B cell (primary cell): ENCODE measurements around the gene STX8. TPM values are rescaled to one million over a fixed set of nuclear protein-coding genes. Genes with fewer than 3 reads are reported as not detected.

Source experiments
- ATAC-seq: fragments of 200-7000 bp; cut with Tn5 transposase; one replicate; pipeline ENCODE4 v1.10.0; 2021; ENCODE audit warnings: low read depth, mild to moderate bottlenecking, moderate number of reproducible peaks, moderate library complexity
- CTCF ChIA-PET: fragments of 350-600 bp; sonication (Branson Sonifier 250); formaldehyde crosslinking; loops from one replicate; lab custom pipeline; 2021; ENCODE audit warnings: antibody characterized with exemption, inconsistent platforms; lab: Charles Lee
- POLR2A ChIA-PET: fragments of 350-600 bp; sonication (Branson Sonifier 250); formaldehyde crosslinking; loops from one replicate; lab custom pipeline; 2021; ENCODE audit warnings: antibody characterized with exemption; lab: Charles Lee
- DNase-seq: peaks from one replicate; pipeline ENCODE4 v3.0.0; 2013
- H2AFZ ChIP-seq: 2 replicates; pipeline ENCODE4 v1.6.1; 2012; ENCODE audit warnings: mild to moderate bottlenecking, low read depth, low read length; ENCODE audit not compliant: insufficient read depth, poor library complexity, severe bottlenecking
- H3K27ac ChIP-seq, 2 donors: 1 replicate in 1 of 2; 2 replicates in 1 of 2; pipeline ENCODE4 v1.5.1; 2012 to 2013; ENCODE audit warnings: low read length in 2 of 2, mild to moderate bottlenecking in 2 of 2, moderate library complexity in 1 of 2
- H3K27me3 ChIP-seq, 4 experiments: fragments of 200-600 bp in 1 of 4; sonication (generic) in 1 of 4; replicated peaks in 1 of 4; 1 replicate in 2 of 4; 2 replicates in 2 of 4; pipeline versions ENCODE4 v1.6.1 to v1.7.0; 2013 to 2016; ENCODE audit warnings: low read length in 3 of 4, mild to moderate bottlenecking in 2 of 4, mixed read lengths in 1 of 4, moderate library complexity in 1 of 4; ENCODE audit not compliant: insufficient read depth in 4 of 4, control insufficient read depth in 3 of 4; ENCODE audit errors: control extremely low read depth in 1 of 4
- H3K36me3 ChIP-seq, 2 experiments: replicated peaks in 1 of 2; 1 replicate in 1 of 2; 2 replicates in 1 of 2; pipeline versions ENCODE4 v1.6.1 to v1.7.1; 2013; ENCODE audit warnings: low read length in 1 of 2; ENCODE audit not compliant: insufficient read depth in 2 of 2, control insufficient read depth in 1 of 2; ENCODE audit errors: control extremely low read depth in 1 of 2, extremely low read depth in 1 of 2
- H3K4me1 ChIP-seq, 2 donors: fragments of 200-600 bp in 1 of 2; sonication (generic) in 1 of 2; 1 replicate in 1 of 2; 2 replicates in 1 of 2; pipeline versions ENCODE4 v1.5.1 to v1.6.1; 2013 to 2017; ENCODE audit warnings: low read length in 2 of 2; ENCODE audit not compliant: control insufficient read depth in 2 of 2, insufficient read depth in 2 of 2
- H3K4me2 ChIP-seq: replicated peaks from 2 replicates; pipeline ENCODE3; 2012; ENCODE audit warnings: mild to moderate bottlenecking, low read depth, low read length; ENCODE audit not compliant: poor library complexity, severe bottlenecking
- H3K4me3 ChIP-seq, 5 experiments: fragments of 200-600 bp in 1 of 5; sonication (generic) in 1 of 5; 1 replicate in 3 of 5; 2 replicates in 2 of 5; pipeline versions ENCODE4 v1.5.1 to v1.7.0; 2011 to 2016; ENCODE audit warnings: low read length in 4 of 5, mild to moderate bottlenecking in 4 of 5, low read depth in 2 of 5, control low read depth in 1 of 5, moderate library complexity in 1 of 5; ENCODE audit not compliant: insufficient read depth in 1 of 5; ENCODE audit errors: control extremely low read depth in 1 of 5, extremely low read depth in 1 of 5
- H3K79me2 ChIP-seq: fragments of 200-600 bp; sonication (generic); one replicate; pipeline ENCODE4 v1.6.0; 2016; ENCODE audit warnings: low read length; ENCODE audit not compliant: control insufficient read depth, insufficient read depth
- H3K9ac ChIP-seq: fragments of 200-600 bp; sonication (generic); 2 replicates; pipeline ENCODE4 v1.6.1; 2017; ENCODE audit warnings: mild to moderate bottlenecking, low read length, moderate library complexity
- H3K9me3 ChIP-seq, 3 donors: one replicate each; pipeline versions ENCODE4 v1.6.1 to v1.7.1; 2013; ENCODE audit warnings: low read length in 2 of 3; ENCODE audit not compliant: control insufficient read depth in 2 of 3, insufficient read depth in 1 of 3; ENCODE audit errors: control extremely low read depth in 1 of 3
- H4K20me1 ChIP-seq: 2 replicates; pipeline ENCODE4 v1.6.0; 2012; ENCODE audit warnings: mild to moderate bottlenecking, low read length; ENCODE audit not compliant: insufficient read depth, control insufficient read depth, poor library complexity, severe bottlenecking
- H3K27ac Mint-ChIP-seq: one replicate; pipeline ENCODE4 v1.8.0; 2021; ENCODE audit warnings: mixed read lengths
- H3K27me3 Mint-ChIP-seq: one replicate; pipeline ENCODE4 v1.8.0; 2021; ENCODE audit warnings: mixed read lengths
- H3K4me1 Mint-ChIP-seq: one replicate; pipeline ENCODE4 v1.8.0; 2021; ENCODE audit warnings: mixed read lengths
- H3K4me3 Mint-ChIP-seq: one replicate; pipeline ENCODE4 v1.8.0; 2021; ENCODE audit warnings: mixed read lengths
- H3K9me3 Mint-ChIP-seq: one replicate; pipeline ENCODE4 v1.8.0; 2022; ENCODE audit warnings: mixed read lengths; ENCODE audit not compliant: insufficient read depth
- EZH2 ChIP-seq: IDR thresholded peaks from 2 replicates; pipeline ENCODE4 v1.6.1; 2012; ENCODE audit warnings: borderline replicate concordance, low read depth, mild to moderate bottlenecking, moderate library complexity, low read length; ENCODE audit not compliant: insufficient read depth, poor library complexity, severe bottlenecking
- WGBS: methylation state at CpG from one replicate; pipeline ENCODE4 v1.1.5; 2013; ENCODE audit warnings: missing lambda C conversion rate; ENCODE audit not compliant: insufficient coverage; 5-methylcytosine and 5-hydroxymethylcytosine counted together
- intact Hi-C: fragments of 100-400 bp; cut with micrococcal nuclease; formaldehyde crosslinking; loops from one replicate; pipeline ENCODE4 v1.10.0; 2022
- polyA plus RNA-seq: library from polyadenylated mRNA; depleted of rRNA; stranded (reverse); fragments of >200 nt; gene quantifications from 2 replicates; pipeline ENCODE4 v1.2.3, GENCODE V29; 2012
- total RNA-seq, 2 donors: library from RNA; stranded (reverse); fragments of 120-200 nt in 1 of 2; gene quantifications; 1 replicate in 1 of 2; 2 replicates in 1 of 2; pipeline versions ENCODE4 v1.2.3 to v1.2.4, GENCODE V29; 2013 to 2022
- TF ChIP-seq, protein P1 (sequence below): fragments of 200-600 bp; IDR thresholded peaks from one replicate; pipeline ENCODE4 v1.8.0; 2022; ENCODE audit warnings: antibody characterized with exemption, mild to moderate bottlenecking

STX8 gene
- total and polyA plus RNA-seq, 2 donors (not counting 1 experiment from before 2014, with no cell fraction given), result 35.8 to 61.5 TPM

DNA sequence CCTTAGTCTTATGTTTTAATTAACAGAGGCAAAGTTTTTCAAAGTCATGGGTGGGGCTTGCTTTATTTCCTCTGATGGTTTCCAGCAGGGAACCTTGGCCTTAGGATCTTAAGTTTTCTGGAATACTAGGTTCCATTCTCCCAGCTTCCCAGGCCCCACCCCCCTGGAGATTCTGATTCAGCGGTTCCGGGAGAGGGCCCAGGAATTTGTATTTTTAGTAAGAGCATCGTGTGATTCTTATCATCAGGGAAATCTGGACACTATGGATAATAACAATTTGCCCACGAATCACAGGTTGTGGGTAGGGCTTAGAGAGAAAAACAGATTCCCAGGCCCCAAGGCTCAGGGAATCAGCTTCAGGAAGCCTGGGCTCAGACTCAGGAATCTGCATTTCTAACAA lies 290.7 kb downstream of the STX8 start:
- Mint-ChIP-seq H3K9me3 (no peaks in the 10 kb centered on the region), H3K27ac (no peak overlapping the region), H3K4me3 (no peak overlapping the region), H3K4me1 (peaks cover 11% of the 10 kb centered on the region), H3K27me3 (no peaks in the 10 kb centered on the region)
- Histone ChIP-seq H3K27me3 (no peaks in the 10 kb centered on the region), H3K9me3 (no peaks in the 10 kb centered on the region), H2AFZ (no peak overlapping the region), H3K9ac (no peak overlapping the region), H4K20me1 (no peaks in the 10 kb centered on the region), H3K27ac (no peak overlapping the region), H3K4me1 (peaks cover 4 to 5% of the 10 kb centered on the region in 2 donors), H3K4me3 (no peak overlapping the region), H3K36me3 (no peaks in the 10 kb centered on the region), H3K4me2 (no peak overlapping the region), H3K79me2 (peaks cover 12% of the 10 kb centered on the region)
- CTCF ChIA-PET, result no interaction called here
- WGBS, result 95% methylated on average over 3 of the region's 4 CpGs
- POLR2A ChIA-PET, result no interaction called here
- TF ChIP-seq EZH2, result no peak
- ATAC-seq, result no peak
- DNase-seq, result no peak
- intact Hi-C loops, result no loop called here

DNA sequence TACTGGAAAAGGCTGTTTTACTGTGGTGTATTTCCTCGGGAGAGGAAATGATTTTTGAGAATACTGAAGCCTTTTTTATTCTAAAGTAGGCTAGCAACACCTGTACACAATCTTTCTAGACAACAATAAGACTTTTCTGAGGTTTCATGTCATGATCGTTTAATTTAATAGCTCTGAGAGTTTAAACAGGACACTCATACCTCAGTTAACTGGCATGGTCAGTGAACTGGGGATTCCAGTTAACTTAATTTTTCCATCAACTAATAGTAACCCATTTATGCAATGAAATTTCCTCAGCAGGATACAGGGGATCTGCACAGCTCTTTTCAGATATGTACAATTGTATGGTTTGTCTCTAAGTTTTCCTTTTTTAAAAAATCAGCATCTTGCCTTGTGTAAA lies 291.7 kb downstream of the STX8 start:
- H3K4me3 ChIP-seq, result no peak overlapping the region
- DNase-seq, result no peak
- H3K36me3 ChIP-seq, result no peaks in the 10 kb centered on the region
- ChIA-PET POLR2A (no interaction called here), CTCF (no interaction called here)
- no CpG with 5 or more reads among the region's 2 CpGs for WGBS
- no peak for ATAC-seq
- no peaks in the 10 kb centered on the region for H3K9me3 ChIP-seq
- peaks cover under 1% of the 10 kb centered on the region for H3K4me1 Mint-ChIP-seq
- no peaks in the 10 kb centered on the region for H3K27me3 ChIP-seq
- H3K4me3 Mint-ChIP-seq, result no peak overlapping the region
- no peaks in the 10 kb centered on the region for H3K9me3 Mint-ChIP-seq
- intact Hi-C loops, result no loop called here
- H2AFZ ChIP-seq, result no peak overlapping the region
- H3K9ac ChIP-seq, result no peak overlapping the region
- no peak for TF ChIP-seq EZH2
- TF ChIP-seq, protein P1, sequence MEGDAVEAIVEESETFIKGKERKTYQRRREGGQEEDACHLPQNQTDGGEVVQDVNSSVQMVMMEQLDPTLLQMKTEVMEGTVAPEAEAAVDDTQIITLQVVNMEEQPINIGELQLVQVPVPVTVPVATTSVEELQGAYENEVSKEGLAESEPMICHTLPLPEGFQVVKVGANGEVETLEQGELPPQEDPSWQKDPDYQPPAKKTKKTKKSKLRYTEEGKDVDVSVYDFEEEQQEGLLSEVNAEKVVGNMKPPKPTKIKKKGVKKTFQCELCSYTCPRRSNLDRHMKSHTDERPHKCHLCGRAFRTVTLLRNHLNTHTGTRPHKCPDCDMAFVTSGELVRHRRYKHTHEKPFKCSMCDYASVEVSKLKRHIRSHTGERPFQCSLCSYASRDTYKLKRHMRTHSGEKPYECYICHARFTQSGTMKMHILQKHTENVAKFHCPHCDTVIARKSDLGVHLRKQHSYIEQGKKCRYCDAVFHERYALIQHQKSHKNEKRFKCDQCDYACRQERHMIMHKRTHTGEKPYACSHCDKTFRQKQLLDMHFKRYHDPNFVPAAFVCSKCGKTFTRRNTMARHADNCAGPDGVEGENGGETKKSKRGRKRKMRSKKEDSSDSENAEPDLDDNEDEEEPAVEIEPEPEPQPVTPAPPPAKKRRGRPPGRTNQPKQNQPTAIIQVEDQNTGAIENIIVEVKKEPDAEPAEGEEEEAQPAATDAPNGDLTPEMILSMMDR, result no peak
- H3K79me2 ChIP-seq, result peaks cover 12% of the 10 kb centered on the region
- H4K20me1 ChIP-seq, result no peaks in the 10 kb centered on the region
- no peaks in the 10 kb centered on the region for H3K27me3 Mint-ChIP-seq
- H3K4me1 ChIP-seq, result no peaks in the 10 kb centered on the region
- H3K27ac Mint-ChIP-seq, result no peak overlapping the region
- no peak overlapping the region for H3K4me2 ChIP-seq
- H3K27ac ChIP-seq, result no peak overlapping the region
